HEK293 (cell line): ENCODE results near the gene CDH23.

Experiments
- CTCF ChIP-seq: fragments of 450-650 bp; formaldehyde crosslinking; IDR thresholded peaks from 2 replicates; pipeline ENCODE4 v1.5.1; 2016; ENCODE audit warnings: missing biosample characterization, missing genetic modification characterization
- REST ChIP-seq: fragments of 450-650 bp; formaldehyde crosslinking; IDR thresholded peaks from 2 replicates; pipeline ENCODE4 v1.5.1; 2016; ENCODE audit warnings: missing biosample characterization, missing genetic modification characterization
- YY1 ChIP-seq: fragments of 450-650 bp; formaldehyde crosslinking; IDR thresholded peaks from 2 replicates; pipeline ENCODE4 v1.5.1; 2018; ENCODE audit warnings: missing biosample characterization, missing genetic modification characterization
- ZBTB26 ChIP-seq: fragments of 450-650 bp; formaldehyde crosslinking; optimal IDR thresholded peaks from 2 replicates; pipeline ENCODE3; 2016; ENCODE audit warnings: missing biosample characterization, mild to moderate bottlenecking, missing genetic modification characterization
- ZBTB44 ChIP-seq: fragments of 450-650 bp; IDR thresholded peaks from 2 replicates; pipeline ENCODE4 v1.5.1; 2018; ENCODE audit warnings: missing biosample characterization, mild to moderate bottlenecking, missing genetic modification characterization
- ZBTB6 ChIP-seq: fragments of 450-650 bp; formaldehyde crosslinking; IDR thresholded peaks from 2 replicates; pipeline ENCODE4 v1.5.1; 2017; ENCODE audit warnings: missing biosample characterization, missing genetic modification characterization
- ZNF140 ChIP-seq: fragments of 450-650 bp; formaldehyde crosslinking; IDR thresholded peaks from 2 replicates; pipeline ENCODE4 v1.5.1; 2016; ENCODE audit warnings: missing biosample characterization, missing genetic modification characterization
- ZNF645 ChIP-seq: fragments of 450-650 bp; formaldehyde crosslinking; IDR thresholded peaks from 2 replicates; pipeline ENCODE4; 2016; ENCODE audit warnings: missing biosample characterization, missing genetic modification characterization
- ZNF785 ChIP-seq: fragments of 450-650 bp; formaldehyde crosslinking; IDR thresholded peaks from 2 replicates; pipeline ENCODE4 v1.5.1; 2016; ENCODE audit warnings: missing biosample characterization, missing genetic modification characterization

- TF ChIP-seq REST (tag by site-specific recombination) (no peak), CTCF (tag by site-specific recombination) (no peak), ZNF645 (tag by site-specific recombination) (no peak), ZBTB6 (tag by site-specific recombination) (no peak), ZNF785 (tag by site-specific recombination) (no peak), ZNF140 (no peak), YY1 (no peak), ZBTB26 (tag by site-specific recombination) (no peak), ZBTB44 (tag by site-specific recombination) (no peak)
These were observed 214.4 kb downstream of the CDH23 start for GRCh38 chr10:71611131-71611530.
